ENCODE results near the gene AGR2. TPM values are rescaled to one million over a fixed set of nuclear protein-coding genes. Genes with fewer than 3 reads are reported as not detected.

AGR2 gene
- total RNA-seq, 4 donors from 2014 or later = 16.7 TPM; not detected in 3

DNA sequence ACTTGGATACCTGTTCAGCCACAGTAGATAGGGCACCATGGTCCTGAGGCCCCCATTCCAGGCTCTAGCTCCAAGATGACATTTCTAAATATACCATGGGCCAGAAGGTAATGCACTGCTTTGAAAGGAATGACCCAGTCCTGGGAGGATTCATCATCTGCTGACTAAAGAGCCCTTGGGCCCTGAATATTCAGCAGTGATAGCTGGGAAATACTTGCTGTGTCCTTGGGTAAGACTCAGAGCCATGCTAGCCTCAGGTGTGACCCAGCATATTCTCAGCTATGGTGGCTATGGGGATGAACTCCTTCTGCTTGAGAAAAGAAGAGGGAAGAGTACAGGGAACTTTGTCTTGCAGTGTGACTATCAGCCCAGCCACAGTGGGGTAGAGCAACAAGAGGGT, 21.3 kb upstream of the AGR2 start:
- no peak for DNase-seq
- Histone ChIP-seq H3K36me3 (no peaks in the 10 kb centered on the region), H3K27ac (no peak overlapping the region), H3K27me3 (no peaks in the 10 kb centered on the region), H3K4me3 (no peak overlapping the region), H3K4me1 (no peaks in the 10 kb centered on the region), H3K9me3 (no peaks in the 10 kb centered on the region)
- no peak for TF ChIP-seq POLR2A (IDR thresholded peaks at IDR 0.05)
- TF ChIP-seq, protein P1, sequence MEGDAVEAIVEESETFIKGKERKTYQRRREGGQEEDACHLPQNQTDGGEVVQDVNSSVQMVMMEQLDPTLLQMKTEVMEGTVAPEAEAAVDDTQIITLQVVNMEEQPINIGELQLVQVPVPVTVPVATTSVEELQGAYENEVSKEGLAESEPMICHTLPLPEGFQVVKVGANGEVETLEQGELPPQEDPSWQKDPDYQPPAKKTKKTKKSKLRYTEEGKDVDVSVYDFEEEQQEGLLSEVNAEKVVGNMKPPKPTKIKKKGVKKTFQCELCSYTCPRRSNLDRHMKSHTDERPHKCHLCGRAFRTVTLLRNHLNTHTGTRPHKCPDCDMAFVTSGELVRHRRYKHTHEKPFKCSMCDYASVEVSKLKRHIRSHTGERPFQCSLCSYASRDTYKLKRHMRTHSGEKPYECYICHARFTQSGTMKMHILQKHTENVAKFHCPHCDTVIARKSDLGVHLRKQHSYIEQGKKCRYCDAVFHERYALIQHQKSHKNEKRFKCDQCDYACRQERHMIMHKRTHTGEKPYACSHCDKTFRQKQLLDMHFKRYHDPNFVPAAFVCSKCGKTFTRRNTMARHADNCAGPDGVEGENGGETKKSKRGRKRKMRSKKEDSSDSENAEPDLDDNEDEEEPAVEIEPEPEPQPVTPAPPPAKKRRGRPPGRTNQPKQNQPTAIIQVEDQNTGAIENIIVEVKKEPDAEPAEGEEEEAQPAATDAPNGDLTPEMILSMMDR (IDR thresholded peaks at IDR 0.05) = no peak
- intact Hi-C loops (cut with DNase I; ENCODE audit: low total_unique reads) = no loop called here

GRCh38 chr7:16822029-16822428, 17.2 kb upstream of the AGR2 start:
- Histone ChIP-seq H3K4me3 (no peak overlapping the region), H3K27ac (no peak overlapping the region), H3K9me3 (no peaks in the 10 kb centered on the region), H3K36me3 (no peaks in the 10 kb centered on the region), H3K27me3 (no peaks in the 10 kb centered on the region), H3K4me1 (no peaks in the 10 kb centered on the region)
- intact Hi-C loops (cut with DNase I; ENCODE audit: low total_unique reads) = no loop called here
- TF ChIP-seq, protein P1 (IDR thresholded peaks at IDR 0.05) = no peak
- no peak for TF ChIP-seq POLR2A (IDR thresholded peaks at IDR 0.05)
- no peak for DNase-seq

DNA sequence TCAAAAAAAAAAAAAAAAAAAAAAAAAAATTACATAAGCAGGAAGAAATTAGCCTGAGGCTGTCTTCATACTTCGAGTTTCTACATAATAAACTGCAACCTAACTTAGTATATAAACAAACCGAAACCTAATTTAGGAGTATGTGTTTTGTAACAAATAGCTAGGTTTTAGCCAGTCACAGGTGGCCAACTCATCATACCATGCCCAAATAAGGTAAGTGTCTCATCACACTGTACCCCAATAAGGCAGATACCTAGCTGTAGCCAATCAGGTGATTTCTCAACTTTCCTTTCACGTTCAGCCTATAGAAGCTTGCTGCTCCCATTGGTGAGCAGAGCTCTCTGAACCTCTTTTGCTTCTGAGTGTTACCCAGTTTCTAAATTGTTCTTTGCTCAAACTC, 13.9 kb upstream of the AGR2 start:
- no peaks in the 10 kb centered on the region for H3K27me3 ChIP-seq
- H3K4me3 ChIP-seq = no peak overlapping the region
- H3K36me3 ChIP-seq = no peaks in the 10 kb centered on the region
- TF ChIP-seq, protein P1 (IDR thresholded peaks at IDR 0.05) = no peak
- no peak for TF ChIP-seq POLR2A (IDR thresholded peaks at IDR 0.05)
- intact Hi-C loops (cut with DNase I; ENCODE audit: low total_unique reads) = no loop called here
- no peaks in the 10 kb centered on the region for H3K4me1 ChIP-seq
- no peak for DNase-seq
- H3K27ac ChIP-seq = no peak overlapping the region
- no peaks in the 10 kb centered on the region for H3K9me3 ChIP-seq

DNA sequence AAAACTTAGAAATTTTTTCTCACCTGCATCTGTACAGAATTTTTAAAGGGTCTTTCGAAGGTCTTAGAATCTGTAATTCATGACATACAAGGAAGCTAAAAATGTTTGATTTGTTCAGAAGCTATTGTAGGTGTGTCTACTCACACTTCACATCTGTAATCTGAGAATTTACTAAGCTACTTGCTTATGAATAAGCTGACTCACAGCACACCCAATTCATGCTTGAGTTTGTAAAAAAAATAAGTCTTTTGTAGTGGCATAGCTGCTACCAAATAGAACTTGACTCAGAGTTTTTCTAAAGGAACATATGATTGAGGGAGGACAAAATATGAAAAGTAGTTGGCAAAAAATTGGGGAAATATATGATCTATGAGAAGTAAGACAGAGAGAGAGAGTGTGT, 12.7 kb upstream of the AGR2 start:
- Histone ChIP-seq H3K27me3 (no peaks in the 10 kb centered on the region), H3K4me3 (no peak overlapping the region), H3K36me3 (no peaks in the 10 kb centered on the region), H3K27ac (no peak overlapping the region), H3K4me1 (no peaks in the 10 kb centered on the region), H3K9me3 (no peaks in the 10 kb centered on the region)
- TF ChIP-seq, protein P1 (IDR thresholded peaks at IDR 0.05) = no peak
- no peak for TF ChIP-seq POLR2A (IDR thresholded peaks at IDR 0.05)
- DNase-seq = no peak
- intact Hi-C loops (cut with DNase I; ENCODE audit: low total_unique reads) = no loop called here

DNA sequence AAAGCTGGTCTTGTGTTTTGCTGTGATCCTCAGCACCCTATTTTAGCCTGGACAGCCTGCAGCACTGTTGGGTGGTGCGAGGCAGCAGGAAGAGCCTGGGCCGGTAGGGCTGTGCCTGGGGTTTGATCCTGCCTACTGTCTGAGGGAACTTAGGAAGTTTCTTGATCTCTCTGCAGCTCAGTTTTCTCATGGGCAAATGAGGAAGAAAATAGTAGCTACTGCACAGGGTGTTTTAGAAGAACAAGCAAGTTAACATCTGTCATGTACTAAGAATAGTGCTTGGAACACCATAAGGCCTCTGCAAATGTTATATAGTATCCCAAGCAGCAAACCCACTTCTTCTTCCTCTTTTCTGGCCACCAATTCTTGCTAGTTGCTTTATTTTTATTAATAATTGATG, 12.0 kb upstream of the AGR2 start:
- no peak overlapping the region for H3K27ac ChIP-seq
- H3K27me3 ChIP-seq = no peaks in the 10 kb centered on the region
- intact Hi-C loops (cut with DNase I; ENCODE audit: low total_unique reads) = no loop called here
- H3K36me3 ChIP-seq = no peaks in the 10 kb centered on the region
- no peaks in the 10 kb centered on the region for H3K4me1 ChIP-seq
- H3K4me3 ChIP-seq = no peak overlapping the region
- TF ChIP-seq POLR2A (IDR thresholded peaks at IDR 0.05) = no peak
- TF ChIP-seq, protein P1 (IDR thresholded peaks at IDR 0.05) = no peak
- H3K9me3 ChIP-seq = no peaks in the 10 kb centered on the region
- no peak for DNase-seq

Data from uterus (tissue), 4 donors.